ELF-1 (cell line): ENCODE measurements around the gene WFIKKN2.
A peak's percentile ranks its signal among the peaks of the same experiment; 100 is the strongest.
"Not testable (repeated sequence)": the region's sequence is repeated elsewhere in the genome, so short reads cannot be mapped to it uniquely, and the experiment has no call there.

Experiments used
- DNase-seq: peaks from one replicate; pipeline ENCODE4 v3.0.0-alpha.2; 2016; ENCODE audit warnings: low read depth, low spot score

WFIKKN2 gene

GRCh38 chr17:50835301-50836234, at the start of gene WFIKKN2:
WFIKKN2 (plus strand) TSS chr17:50835586; CDS start chr17:50835938, 352 bp downstream.
- no peak for DNase-seq

GRCh38 chr17:50785946-50786570, 49.3 kb upstream of the WFIKKN2 start:
- DNase-seq, result no peak

GRCh38 chr17:50787106-50787505, 48.3 kb upstream of the WFIKKN2 start:
- DNase-seq, result no peak

- no peak for DNase-seq
These were observed 44.8 kb upstream of the WFIKKN2 start for GRCh38 chr17:50790618-50791017.

GRCh38 chr17:50792132-50792531, 43.3 kb upstream of the WFIKKN2 start:
- DNase-seq, result no peak

GRCh38 chr17:50793007-50793406, 42.4 kb upstream of the WFIKKN2 start:
- no peak for DNase-seq

GRCh38 chr17:50794361-50794760, 41.0 kb upstream of the WFIKKN2 start:
- DNase-seq, result no peak

- no peak for DNase-seq
These were observed 38.1 kb upstream of the WFIKKN2 start for GRCh38 chr17:50797135-50797810.

- peak; percentile 65 for DNase-seq
These were observed 36.7 kb upstream of the WFIKKN2 start for GRCh38 chr17:50798424-50799288.

- no peak for DNase-seq
These were observed 35.8 kb upstream of the WFIKKN2 start for GRCh38 chr17:50799582-50799981.

- DNase-seq, result no peak
These were observed 35.1 kb upstream of the WFIKKN2 start for GRCh38 chr17:50800196-50800700.

- no peak for DNase-seq
These were observed 32.5 kb upstream of the WFIKKN2 start for GRCh38 chr17:50802609-50803571.

GRCh38 chr17:50803676-50804075, 31.7 kb upstream of the WFIKKN2 start:
- DNase-seq, result no peak

GRCh38 chr17:50804749-50805475, 30.5 kb upstream of the WFIKKN2 start:
- DNase-seq, result not testable (repeated sequence)

- no peak for DNase-seq
These were observed 29.9 kb upstream of the WFIKKN2 start for GRCh38 chr17:50805486-50805885.

GRCh38 chr17:50806141-50806643, 29.2 kb upstream of the WFIKKN2 start:
- no peak for DNase-seq

- no peak for DNase-seq
These were observed 28.4 kb upstream of the WFIKKN2 start for GRCh38 chr17:50807009-50807408.

- no peak for DNase-seq
These were observed 27.7 kb upstream of the WFIKKN2 start for GRCh38 chr17:50807675-50808074.

- DNase-seq, result no peak
These were observed 27.0 kb upstream of the WFIKKN2 start for GRCh38 chr17:50808413-50808812.
